GM21576 (cell line): Measurements from ENCODE around the gene OR2M5.

Source experiments
- ATAC-seq: cut with Tn5 transposase; IDR thresholded peaks from one replicate; pipeline ENCODE4 v1.9.1; 2021; ENCODE audit warnings: mild to moderate bottlenecking, moderate library complexity; ENCODE audit not compliant: unreplicated experiment

Gene OR2M5, protein sequence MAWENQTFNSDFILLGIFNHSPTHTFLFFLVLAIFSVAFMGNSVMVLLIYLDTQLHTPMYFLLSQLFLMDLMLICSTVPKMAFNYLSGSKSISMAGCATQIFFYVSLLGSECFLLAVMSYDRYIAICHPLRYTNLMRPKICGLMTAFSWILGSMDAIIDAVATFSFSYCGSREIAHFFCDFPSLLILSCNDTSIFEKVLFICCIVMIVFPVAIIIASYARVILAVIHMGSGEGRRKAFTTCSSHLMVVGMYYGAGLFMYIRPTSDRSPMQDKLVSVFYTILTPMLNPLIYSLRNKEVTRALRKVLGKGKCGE

GRCh38 chr1:248144513-248145198, at the start of gene OR2M5:
OR2M5 (plus strand) TSS chr1:248145148; CDS start chr1:248145148, 0 bp downstream.
- ATAC-seq: no peak

DNA sequence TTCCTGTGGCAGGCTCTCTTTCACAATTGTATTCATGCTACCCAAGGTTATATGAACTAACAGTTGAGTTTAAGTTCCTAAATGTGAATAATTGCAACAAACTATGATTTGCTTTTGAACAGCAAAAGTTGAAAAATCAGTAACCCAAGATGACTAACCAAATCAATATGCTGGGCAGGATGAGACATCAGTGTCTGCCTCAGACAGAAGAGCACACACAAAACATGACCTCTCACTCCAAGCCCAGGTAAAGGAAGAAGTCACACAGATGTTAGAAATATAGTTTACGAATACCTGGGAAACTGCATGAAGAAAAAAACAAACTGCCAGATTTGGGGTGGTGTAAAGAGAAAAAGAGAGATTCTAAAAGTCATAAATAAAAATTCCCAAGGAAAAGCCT, 46.4 kb upstream of the OR2M5 start:
- ATAC-seq: no peak

GRCh38 chr1:248102847-248103246, 42.1 kb upstream of the OR2M5 start:
- ATAC-seq: no peak

- no peak for ATAC-seq
These were observed 33.8 kb upstream of the OR2M5 start for GRCh38 chr1:248111157-248111556.

- ATAC-seq: no peak
These were observed 30.1 kb upstream of the OR2M5 start for GRCh38 chr1:248114890-248115289.

- ATAC-seq: no peak
These were observed 17.3 kb upstream of the OR2M5 start for GRCh38 chr1:248127653-248128052.

GRCh38 chr1:248136811-248137210, 8.1 kb upstream of the OR2M5 start:
- no peak for ATAC-seq

DNA sequence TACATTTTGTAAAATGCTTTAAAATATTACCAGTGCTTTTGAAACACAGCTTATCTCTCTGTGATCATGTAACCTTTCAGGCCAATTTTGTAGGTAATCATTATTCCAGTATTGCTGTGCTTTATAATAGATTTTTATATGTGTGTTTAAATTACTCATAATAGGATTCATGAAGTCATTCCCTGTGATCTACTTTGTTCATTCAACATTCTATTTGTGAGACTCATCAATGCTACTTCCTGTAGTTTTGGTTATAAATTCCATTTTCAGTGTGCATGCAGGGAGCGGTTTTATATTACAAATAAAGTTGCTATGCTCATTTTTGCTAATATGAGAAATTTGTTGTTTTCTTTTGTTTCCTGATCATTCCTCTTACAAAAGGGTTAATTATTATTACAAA, 4.1 kb upstream of the OR2M5 start:
- no peak for ATAC-seq

DNA sequence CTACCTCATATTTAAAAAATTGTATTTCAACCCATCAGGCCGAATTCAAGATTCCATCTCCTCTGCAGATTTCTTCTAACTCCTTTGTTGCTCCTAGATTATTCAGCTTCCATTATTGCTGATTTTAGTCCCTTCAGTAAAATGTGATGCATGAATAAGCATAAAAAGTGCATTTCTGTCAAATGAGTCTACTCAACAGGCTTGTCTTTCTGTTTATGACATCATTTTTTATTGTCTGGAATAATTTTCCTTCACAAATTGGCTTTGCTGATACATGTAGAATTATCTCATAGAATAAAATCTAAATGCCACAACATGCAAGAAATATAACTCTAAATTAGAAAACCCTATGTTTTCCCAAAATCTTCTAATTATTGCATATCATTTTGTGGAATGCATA, 1.6 kb upstream of the OR2M5 start:
- no peak for ATAC-seq

DNA sequence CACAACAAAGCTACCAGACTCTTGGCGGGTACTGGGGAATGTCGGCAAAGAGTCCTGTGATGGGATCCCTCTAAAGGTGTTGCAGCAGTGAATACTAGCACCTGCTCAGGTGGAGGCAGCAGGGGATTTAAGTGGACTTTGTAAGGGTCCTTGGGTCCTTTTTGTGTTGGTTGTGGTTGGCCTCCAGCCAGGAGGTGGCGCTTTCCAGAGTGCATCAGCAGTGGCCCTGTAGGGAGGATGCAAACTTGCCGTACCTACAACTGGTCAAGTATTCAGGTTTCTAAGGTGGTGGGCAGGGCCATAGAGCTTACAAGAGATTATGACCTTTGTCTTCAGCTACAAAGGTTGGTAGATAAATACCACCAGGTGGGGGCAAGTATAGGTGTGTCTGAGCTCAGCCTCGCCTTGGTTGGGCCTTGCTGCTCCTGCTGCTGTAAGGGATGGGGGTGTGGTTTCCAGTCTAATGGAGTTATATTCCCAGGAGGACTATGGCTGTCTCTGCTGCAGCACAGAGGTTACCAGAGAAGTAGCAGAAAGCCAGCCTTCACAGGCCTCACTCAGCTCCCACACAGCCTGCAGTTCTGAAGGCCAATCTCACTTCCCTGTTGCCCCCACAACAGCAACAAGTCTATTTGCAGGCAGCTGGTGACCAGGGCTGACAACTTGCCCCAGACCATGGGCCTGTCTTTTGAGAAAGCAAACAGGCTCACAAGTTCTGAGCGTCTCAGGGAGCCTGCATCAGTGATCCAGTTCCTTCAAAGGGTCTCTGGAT, 7.3 kb downstream of the OR2M5 start:
- ATAC-seq: no peak

GRCh38 chr1:248155927-248156326, 11.0 kb downstream of the OR2M5 start:
- no peak for ATAC-seq

- ATAC-seq: no peak
These were observed 13.8 kb downstream of the OR2M5 start for GRCh38 chr1:248158758-248159157.

- ATAC-seq: no peak
These were observed 19.1 kb downstream of the OR2M5 start for GRCh38 chr1:248164031-248164430.

- no peak for ATAC-seq
These were observed 20.2 kb downstream of the OR2M5 start for GRCh38 chr1:248165186-248165585.

DNA sequence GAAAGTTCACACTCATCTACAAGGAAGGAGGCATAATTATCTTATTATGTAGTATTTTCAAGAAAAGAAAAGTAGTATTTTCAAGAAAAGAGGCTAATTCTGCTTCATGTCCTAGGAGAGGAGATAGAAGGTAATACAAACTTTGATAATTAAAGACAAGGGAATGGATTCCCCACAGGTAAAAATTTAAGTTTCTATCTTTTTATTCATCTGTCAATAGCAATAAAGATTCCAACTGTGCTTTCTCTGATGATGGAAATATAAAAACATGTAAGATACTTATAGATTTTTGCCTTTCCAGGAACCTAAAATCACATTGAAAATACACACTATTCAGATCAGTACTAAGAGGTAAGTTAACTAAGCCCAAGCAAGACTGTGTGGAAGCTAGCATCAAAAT, 29.6 kb downstream of the OR2M5 start, which contains the start of gene OR2M2:
OR2M2 (plus strand) TSS at position 301 of the 400 bp plus-strand sequence. CDS start 5,165 bp downstream, outside the sequence.
- no peak for ATAC-seq

GRCh38 chr1:248183996-248184395, 39.0 kb downstream of the OR2M5 start:
- ATAC-seq: no peak

DNA sequence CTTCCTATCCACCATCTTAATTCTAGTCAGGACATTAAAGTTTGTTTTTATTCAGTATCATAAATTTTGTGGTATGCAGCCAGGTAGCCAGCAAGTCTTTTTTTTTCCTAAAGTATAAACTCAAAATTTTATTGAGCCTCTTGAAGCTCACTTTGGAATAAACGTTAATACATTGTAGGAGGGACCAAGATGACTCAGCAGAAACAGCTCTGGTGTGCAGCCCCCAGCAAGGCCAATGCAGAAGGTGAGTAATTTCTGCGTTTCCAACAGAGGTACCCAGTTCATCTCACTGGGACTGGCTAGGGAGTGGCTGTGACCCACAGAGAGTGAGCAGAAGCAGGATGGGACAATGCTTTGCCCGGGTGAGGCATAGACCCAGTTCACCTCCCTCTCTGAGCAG, 42.4 kb downstream of the OR2M5 start:
- no peak for ATAC-seq

DNA sequence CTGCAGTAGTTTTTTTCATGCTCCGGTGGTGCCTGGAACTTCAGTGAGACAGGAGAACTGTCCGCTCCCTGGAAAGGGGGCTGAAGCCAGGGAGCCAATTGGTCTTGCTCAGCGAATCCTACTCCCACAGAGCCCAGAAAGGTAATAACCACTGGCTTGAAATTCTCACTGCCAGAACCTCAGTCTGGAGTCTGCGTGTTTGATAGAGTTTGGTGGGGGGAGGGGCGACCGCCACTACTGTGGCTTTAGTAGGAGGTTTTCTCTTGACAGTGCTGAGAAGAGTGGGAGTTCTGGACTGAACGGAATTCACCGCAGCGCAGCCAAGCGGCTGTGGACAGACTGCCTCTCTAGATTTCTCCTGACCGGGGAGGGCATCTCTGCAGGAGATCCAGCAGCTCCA, 44.1 kb downstream of the OR2M5 start:
- no peak for ATAC-seq

GRCh38 chr1:248194117-248194516, 49.2 kb downstream of the OR2M5 start:
- no peak for ATAC-seq
